Islet precursor cell (in vitro differentiated cells): ENCODE measurements around the gene UQCC3.
A peak's percentile ranks its signal among the peaks of the same experiment; 100 is the strongest.
"Not testable (repeated sequence)": the region's sequence is repeated elsewhere in the genome, so short reads cannot be mapped to it uniquely, and the experiment has no call there.

ENCODE experiments used
- DNase-seq: peaks from one replicate; pipeline ENCODE4 v3.0.0-alpha.2; 2018

UQCC3 gene

GRCh38 chr11:62671608-62672389 lies at the start of gene UQCC3, which contains the start of gene LBHD1:
UQCC3 (plus strand) TSS chr11:62671673; CDS start chr11:62671746, 73 bp downstream.
LBHD1 (minus strand) TSS chr11:62672267; CDS start chr11:62670031, 2,236 bp downstream.
- peak; percentile 92 for DNase-seq

- no peak for DNase-seq
Measured at GRCh38 chr11:62622476-62623089, 48.9 kb upstream of the UQCC3 start.

DNA sequence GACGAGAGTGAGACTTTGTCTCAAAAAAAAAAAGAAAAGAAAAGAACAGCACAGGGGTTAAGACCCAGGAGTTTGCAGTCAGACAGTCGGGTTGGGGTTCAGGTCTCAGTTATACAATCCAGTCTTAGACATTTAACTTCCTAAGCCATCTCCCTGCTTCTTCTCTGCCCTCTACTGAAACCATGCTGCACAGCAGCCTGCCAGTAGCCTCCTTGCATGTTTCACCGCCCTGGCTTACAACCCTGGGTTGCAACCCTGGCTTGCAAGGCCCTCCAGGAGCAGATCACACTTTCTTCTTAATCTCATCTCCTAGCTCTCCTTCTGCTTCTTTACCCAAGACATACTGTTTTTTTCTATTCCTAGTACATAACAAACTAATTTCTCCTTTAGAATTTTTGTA lies 43.8 kb upstream of the UQCC3 start:
- DNase-seq: no peak

DNA sequence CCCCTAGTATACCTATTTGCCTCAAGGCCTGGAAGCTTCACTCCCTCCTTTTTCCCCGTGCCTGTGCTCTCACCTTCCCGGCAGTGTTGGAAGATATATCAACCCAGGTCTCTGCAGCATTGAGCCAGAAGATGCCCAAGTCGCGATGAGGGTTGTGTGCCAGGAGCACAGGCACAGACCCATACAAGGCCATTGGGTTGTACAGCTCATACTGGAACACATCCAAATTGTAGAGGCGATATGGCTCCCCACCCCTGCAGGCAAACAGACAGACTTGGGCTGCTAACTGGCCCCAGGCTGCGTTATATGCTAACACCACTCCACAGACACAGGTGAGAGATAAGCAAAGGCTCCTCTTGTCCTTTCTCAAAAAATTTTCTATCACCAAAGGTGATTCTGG lies 39.0 kb upstream of the UQCC3 start:
- DNase-seq: no peak

- DNase-seq: no peak
Measured at GRCh38 chr11:62644220-62644619, 27.3 kb upstream of the UQCC3 start.

GRCh38 chr11:62645671-62645945 lies 25.9 kb upstream of the UQCC3 start:
- no peak for DNase-seq

DNA sequence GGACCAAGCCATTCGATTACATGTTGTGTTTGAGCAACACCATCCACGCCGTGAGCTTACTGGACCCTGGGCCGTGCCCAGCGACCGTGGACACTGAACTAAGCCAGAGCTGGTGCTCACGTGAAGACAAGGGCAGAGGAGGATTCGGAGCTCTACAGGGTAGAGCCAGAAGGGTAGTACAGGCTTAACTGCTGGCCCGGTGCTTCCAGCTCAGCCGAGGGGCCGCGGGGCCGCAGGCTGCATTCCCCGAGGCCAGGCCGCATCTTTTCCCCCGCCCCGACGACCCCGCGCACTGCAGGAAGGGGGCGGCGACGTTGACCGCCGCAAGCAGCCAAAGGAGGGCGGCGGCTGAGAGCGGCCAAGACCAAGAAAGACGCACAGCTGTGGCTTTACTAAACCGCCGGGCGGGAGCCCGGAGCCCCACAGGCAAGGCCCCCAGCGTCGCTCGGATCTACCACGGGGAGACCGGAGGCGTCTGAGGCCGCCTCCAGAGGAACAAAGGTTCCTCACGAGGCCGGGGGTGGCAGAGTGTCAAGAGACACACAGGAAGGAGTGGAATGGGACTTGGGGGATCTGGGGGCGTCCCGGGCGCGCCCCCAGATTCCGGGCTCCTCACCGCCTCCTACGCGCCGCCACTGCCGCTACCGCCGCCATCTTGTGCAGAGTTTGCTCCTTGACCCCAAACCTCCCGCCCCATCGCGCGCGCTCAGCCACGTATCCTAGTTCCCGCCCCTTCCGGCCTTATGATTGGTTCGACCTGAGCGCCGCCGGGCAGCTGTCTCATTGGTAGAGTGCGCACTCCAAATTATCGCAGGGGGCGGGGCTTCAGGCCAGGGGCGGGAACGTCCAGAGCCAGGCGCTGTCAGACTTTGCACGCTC lies 25.3 kb upstream of the UQCC3 start, which contains the start of gene GANAB:
Gene GANAB (minus strand): TSS at position 668 of the 879 bp plus-strand sequence. CDS start 14 bp downstream, at position 654.
- peak; percentile 99 for DNase-seq

DNA sequence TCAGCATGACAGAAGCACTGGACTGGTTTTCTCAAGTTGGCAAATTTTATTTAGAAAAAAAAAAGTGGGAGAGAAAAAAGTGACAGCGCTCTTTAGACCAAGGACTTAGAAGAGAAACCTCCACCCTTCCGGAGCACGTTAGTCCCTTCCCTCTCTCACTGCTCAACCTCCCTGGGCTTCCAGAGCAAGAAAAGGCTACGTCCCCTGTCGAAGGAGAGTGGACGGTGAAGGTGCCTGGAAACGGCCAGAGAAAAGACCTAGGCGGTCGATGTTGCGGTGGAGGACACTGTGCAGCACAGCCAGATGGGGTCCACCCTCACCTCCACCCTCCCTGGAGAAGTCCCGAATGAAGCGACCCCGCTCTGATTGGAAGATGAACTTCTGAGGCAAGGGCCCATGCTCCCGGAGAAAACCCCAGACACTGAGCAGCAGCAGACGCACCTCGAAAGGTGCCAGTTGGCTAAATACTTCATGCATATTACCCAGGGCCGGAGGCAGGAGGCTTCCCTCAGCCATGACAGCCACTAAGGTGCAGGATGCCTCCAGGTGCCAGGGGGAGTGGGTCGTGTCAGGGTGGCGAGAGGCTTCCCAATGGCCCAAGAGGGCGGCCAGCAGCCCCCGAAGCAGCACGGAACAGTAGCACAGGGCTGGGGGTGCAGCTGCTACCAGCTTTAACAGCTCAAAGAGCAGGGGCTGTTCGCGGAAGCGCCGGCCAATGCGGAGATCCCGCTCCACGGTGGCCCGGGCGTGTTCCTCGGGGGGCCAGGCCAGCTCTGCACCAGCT lies 24.5 kb upstream of the UQCC3 start:
- DNase-seq: no peak

DNA sequence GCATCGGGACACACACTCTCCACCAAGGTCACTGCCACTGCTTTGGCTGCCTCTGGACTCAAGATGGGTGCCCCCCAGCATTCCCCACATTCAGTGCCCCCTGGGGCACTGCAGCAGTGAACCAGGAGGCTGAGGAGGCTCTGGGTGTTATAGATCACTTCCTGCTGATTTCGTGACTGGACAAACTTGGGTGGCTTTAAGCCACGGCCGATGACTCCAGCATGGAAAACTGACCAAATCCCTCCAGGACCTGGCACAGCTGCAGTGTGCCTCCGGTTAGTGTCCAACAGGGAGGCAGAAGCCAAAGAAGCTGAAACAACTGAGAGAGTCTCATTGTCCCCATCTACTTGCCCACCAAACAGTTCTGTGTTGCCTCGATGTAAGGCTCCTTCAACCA lies 23.9 kb upstream of the UQCC3 start:
- DNase-seq: no peak

- DNase-seq: no peak
Measured at GRCh38 chr11:62648185-62648966, 23.1 kb upstream of the UQCC3 start.

DNA sequence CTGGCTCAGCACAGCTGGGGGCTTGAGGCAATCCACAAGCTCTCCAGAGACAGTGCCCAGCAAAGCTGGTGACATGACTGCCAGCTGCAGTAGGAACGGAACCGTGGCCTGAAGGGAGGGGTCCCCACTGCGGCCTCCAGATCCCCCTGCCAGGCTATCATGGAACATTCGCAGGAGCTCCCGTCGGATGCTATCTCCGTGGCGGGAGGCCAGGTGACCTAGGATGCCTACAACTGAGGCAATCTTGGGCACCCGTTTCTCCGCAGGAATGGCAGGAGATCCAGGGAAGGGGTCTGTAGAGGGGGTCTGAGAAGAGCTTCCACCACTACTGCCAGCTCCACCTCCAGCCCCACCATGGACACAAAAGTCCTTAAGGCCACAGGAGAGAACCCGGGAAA lies 22.5 kb upstream of the UQCC3 start:
- no peak for DNase-seq

- DNase-seq: no peak
Measured at GRCh38 chr11:62649486-62649885, 22.0 kb upstream of the UQCC3 start.

GRCh38 chr11:62650283-62650682 lies 21.2 kb upstream of the UQCC3 start:
- DNase-seq: not testable (repeated sequence)

DNA sequence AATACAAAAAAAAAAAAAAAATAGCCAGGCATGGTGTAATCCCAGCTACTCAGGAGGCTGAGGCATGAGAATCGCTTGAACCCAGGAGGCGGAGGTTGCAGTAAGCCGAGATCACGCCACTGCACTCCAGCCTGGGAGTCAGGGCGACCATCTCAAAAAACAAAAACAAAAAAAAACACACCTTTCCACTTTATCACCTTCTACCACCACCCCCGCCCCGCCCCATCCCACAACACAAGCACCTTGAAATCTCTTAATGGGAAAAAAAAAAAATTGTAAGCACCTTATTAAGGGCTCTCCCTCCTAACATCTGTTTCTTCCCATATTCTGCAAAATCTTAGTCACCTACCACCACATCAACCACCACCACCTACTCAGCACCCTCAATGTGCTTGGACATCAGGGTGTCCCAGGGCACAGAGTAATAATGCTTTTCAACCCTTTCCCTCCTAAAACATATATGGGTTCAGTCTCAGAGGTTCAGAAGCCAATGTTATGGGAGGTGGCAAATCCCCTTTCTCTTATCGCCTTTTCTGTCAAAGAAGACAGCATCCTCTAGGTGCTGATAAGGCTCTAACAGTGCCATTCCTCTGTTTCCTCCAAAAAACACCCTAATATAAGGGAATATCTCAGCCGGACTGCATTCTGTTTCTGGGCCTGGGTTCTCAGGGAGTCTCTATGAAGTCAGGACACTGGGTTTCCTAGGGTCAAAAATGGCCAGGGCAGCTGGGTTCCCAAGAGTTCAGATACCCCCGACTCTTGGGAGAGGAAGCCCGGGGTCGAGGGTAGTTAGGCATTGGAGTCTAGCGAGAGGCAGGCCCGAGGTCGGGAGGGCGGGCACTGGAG lies 19.1 kb upstream of the UQCC3 start:
- no peak for DNase-seq

DNA sequence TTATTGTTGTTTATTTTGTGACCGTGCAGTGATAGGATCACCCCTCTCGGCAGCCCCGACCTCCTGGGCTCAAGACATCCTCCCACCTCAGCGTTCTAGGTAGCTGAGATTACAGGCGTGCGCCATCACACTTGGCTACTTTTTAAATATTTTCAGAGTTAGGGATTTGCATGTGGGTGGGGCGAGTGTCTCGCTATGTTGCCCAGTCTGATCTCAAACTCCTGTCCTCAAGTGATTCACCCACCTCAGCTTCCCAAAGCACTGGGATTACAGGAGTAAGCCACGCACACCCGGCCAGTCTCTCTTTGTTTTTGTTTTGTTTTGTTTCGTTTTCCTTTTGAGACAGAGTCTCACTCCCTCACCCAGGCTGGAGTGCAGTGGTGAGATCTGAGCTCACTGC lies 17.2 kb upstream of the UQCC3 start:
- no peak for DNase-seq

GRCh38 chr11:62656796-62657429 lies 14.6 kb upstream of the UQCC3 start:
- DNase-seq: no peak

GRCh38 chr11:62664405-62665074 lies 6.9 kb upstream of the UQCC3 start:
- peak; percentile 84 for DNase-seq

GRCh38 chr11:62665075-62665598 lies 6.3 kb upstream of the UQCC3 start, which contains the start of the genes C11orf98 and CSKMT:
C11orf98 (minus strand) TSS chr11:62665210; CDS start chr11:62665169, 41 bp downstream.
CSKMT (plus strand) TSS chr11:62665312; CDS start chr11:62665880, 568 bp downstream.
- DNase-seq: peak; percentile 97

- DNase-seq: no peak
Measured at GRCh38 chr11:62665599-62666258, 5.7 kb upstream of the UQCC3 start.
